AG09309 (cell line): ENCODE results near the gene GTF2H4.

Source experiments
- DNase-seq: peaks from one replicate; pipeline ENCODE4 v3.0.0-alpha.2; 2010; ENCODE audit warnings: low read depth
- H3K4me3 ChIP-seq: 2 replicates; pipeline ENCODE4 v1.5.1; 2011; ENCODE audit warnings: mild to moderate bottlenecking, low read depth, low read length, moderate library complexity; ENCODE audit not compliant: control insufficient read depth
- CTCF ChIP-seq: IDR thresholded peaks from 2 replicates; pipeline ENCODE4 v1.5.1; 2011; ENCODE audit warnings: mild to moderate bottlenecking, low read depth, low read length, inconsistent platforms; ENCODE audit not compliant: insufficient read depth, control insufficient read depth; ENCODE audit errors: missing control alignments

Gene GTF2H4

GRCh38 chr6:30879684-30880427, 28.2 kb upstream of the GTF2H4 start:
- no peak for DNase-seq
- no peak for TF ChIP-seq CTCF
- no peak overlapping the region for H3K4me3 ChIP-seq

- no peak overlapping the region for H3K4me3 ChIP-seq
- no peak for TF ChIP-seq CTCF
- no peak for DNase-seq
These were observed 27.2 kb upstream of the GTF2H4 start for GRCh38 chr6:30880698-30881252.

DNA sequence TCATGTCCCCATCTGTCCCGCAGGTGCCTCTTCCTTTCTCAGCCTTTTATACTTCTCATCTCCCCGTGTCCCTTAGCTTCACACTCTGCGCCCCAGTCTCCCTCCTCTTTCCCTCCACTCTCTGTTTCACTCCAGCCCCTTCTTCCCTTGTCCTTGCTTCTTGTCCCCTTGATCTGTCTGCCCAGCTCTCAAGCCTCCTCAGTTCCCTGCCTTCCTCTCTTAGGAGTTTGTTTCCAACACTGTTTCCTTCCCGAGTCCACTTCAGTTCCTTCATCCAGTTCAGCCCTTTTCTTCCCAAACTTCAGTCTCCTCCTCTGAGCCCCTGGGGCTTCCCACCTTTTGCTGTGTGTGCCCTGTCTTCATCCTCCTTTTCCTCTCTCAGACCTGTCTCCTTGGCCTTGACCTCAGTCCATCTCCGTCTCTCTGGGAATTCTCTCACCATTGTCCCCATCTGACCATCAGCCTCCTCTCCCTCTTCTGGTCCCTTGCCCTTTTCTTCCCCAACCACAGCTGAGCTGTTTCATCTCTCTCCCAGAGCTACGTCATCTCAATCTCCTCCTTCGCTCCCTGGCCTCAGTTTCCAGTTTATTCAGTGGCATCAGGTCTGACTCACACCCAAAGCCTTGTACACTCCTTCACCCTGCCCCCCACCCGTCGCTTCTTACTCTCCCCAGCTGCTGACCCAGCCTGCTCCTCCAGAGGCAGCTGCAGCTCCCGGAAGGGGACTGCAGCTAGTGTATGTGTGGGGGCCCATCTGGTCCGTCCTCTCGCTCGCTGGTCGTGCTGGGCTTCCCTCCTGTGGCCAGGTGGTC, 26.4 kb upstream of the GTF2H4 start:
- TF ChIP-seq CTCF, result no peak
- no peak for DNase-seq
- no peak overlapping the region for H3K4me3 ChIP-seq

GRCh38 chr6:30882204-30882758, 25.7 kb upstream of the GTF2H4 start:
- TF ChIP-seq CTCF, result no peak
- H3K4me3 ChIP-seq, result no peak overlapping the region
- DNase-seq, result no peak

DNA sequence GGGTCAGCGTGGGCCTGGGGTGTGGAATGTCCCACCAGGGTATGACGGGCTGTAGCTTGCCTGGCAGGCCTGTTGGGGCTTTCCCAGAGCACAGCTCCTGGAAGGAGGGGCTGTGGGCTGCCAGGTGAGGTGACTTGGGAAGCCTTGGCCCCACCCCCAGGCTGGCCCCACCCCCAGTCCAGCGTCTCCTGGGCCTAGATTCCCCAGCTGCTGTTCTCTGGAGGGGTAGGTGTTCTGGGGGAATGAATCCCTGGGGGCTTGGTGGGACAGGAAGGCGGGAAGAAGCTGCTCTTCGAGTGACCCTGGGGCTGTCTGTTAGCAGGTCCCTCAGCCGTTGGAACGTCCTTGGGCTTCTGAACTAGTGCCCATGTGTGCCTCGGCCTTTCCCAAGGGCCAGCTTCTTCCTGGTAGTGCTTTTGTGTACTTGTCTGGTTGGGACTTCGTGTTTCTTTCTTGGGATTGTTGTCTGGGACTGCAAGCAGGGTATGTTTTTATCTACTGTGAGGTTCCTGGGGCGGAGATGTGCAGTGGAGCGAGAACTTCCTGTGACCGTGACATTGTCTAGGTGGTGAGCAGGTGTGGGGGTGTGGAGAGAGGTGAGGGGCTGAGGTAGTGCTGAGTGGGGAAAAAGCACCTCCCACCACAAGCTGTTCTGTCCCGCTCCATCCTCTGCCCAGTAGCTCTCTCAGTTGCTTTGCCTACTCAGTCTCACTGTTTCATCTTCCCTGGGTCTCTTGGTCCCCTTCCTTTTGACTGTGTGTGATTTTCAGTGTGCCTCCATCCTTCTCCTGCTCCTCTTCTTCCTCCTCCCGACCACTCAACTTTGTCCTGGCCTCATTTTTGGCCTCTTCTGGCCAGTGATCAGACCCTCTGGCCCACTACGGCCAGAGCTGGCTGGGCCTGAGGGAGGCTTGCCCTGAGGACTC, 25.0 kb upstream of the GTF2H4 start:
- H3K4me3 ChIP-seq, result no peak overlapping the region
- DNase-seq, result no peak
- TF ChIP-seq CTCF, result no peak
